ENCODE results near the gene MLKL. TPM values are rescaled to one million over a fixed set of nuclear protein-coding genes. Genes with fewer than 3 reads are reported as not detected.

Gene MLKL
- total and polyA plus RNA-seq, 2 of the 13 experiments (the other 11 are each of a cell fraction or from before 2014, with no cell fraction given), result 6.4 to 10.7 TPM

- TF ChIP-seq EEA1 (CRISPR knock-in tag; IDR thresholded peaks at IDR 0.05; ENCODE audit: borderline replicate concordance) (no peak), ZNF329 (CRISPR knock-in tag; IDR thresholded peaks at IDR 0.05; ENCODE audit: low read depth) (no peak), KDM5A (IDR thresholded peaks at IDR 0.05; ENCODE audit: borderline replicate concordance, low read length) (peak; percentile 91; the same call in 1 of the 2 replicates), KLF11 (CRISPR knock-in tag; IDR thresholded peaks at IDR 0.05) (no peak), ZFP82 (CRISPR knock-in tag; IDR thresholded peaks at IDR 0.05; ENCODE audit: borderline replicate concordance) (no peak), MTF2 (CRISPR knock-in tag; IDR thresholded peaks at IDR 0.05; ENCODE audit: borderline replicate concordance) (0 out of 2 replicates have a peak, but pooled peaks have one; percentile 33), HNRNPH1 (optimal IDR thresholded peaks at IDR 0.05; ENCODE audit: low read depth, low read length) (no peak), GATAD1 (CRISPR knock-in tag; IDR thresholded peaks at IDR 0.05) (no peak), AGO1 (IDR thresholded peaks at IDR 0.05; ENCODE audit: low read depth, low read length, poor library complexity, severe bottlenecking) (no peak), POLR2AphosphoS5 (IDR thresholded peaks at IDR 0.05; ENCODE audit: low read depth, low read length) (no peak), PAF1 (CRISPR knock-in tag; IDR thresholded peaks at IDR 0.05) (no peak), ZNF224 (CRISPR knock-in tag; IDR thresholded peaks at IDR 0.05) (no peak), ZNF317 (CRISPR knock-in tag; IDR thresholded peaks at IDR 0.05) (no peak), YY1 (IDR thresholded peaks at IDR 0.05; ENCODE audit: insufficient read depth, insufficient replicate concordance, low read depth, low read length) (peak; percentile 34), PHF20 (CRISPR knock-in tag; IDR thresholded peaks at IDR 0.05) (no peak), TSC22D2 (CRISPR knock-in tag; IDR thresholded peaks at IDR 0.05; ENCODE audit: borderline replicate concordance) (0 out of 2 replicates have a peak, but pooled peaks have one; percentile 42), TMF1 (CRISPR knock-in tag; IDR thresholded peaks at IDR 0.05; ENCODE audit: low read depth) (no peak), ZNF619 (CRISPR knock-in tag; IDR thresholded peaks at IDR 0.05) (no peak), PTBP1 (IDR thresholded peaks at IDR 0.05; ENCODE audit: low read depth, low read length, poor library complexity, severe bottlenecking) (no peak), REST (IDR thresholded peaks at IDR 0.05; ENCODE audit: borderline replicate concordance in 1 of 2, low read depth in 1 of 2, low read length in 2 of 2) (0 out of 4 replicates have a peak, but pooled peaks of 1 of the 2 experiments have one; percentile 18), HMGXB4 (CRISPR knock-in tag; IDR thresholded peaks at IDR 0.05; ENCODE audit: borderline replicate concordance in 1 of 2, low read depth in 1 of 2) (0 out of 4 replicates have a peak, but pooled peaks of 1 of the 2 experiments have one; percentile 31), SMYD3 (CRISPR knock-in tag; IDR thresholded peaks at IDR 0.05) (no peak), ZFP36L1 (CRISPR knock-in tag; IDR thresholded peaks at IDR 0.05) (no peak), ZNF850 (CRISPR knock-in tag; conservative IDR thresholded peaks at IDR 0.05) (0 out of 2 replicates have a peak, but pooled peaks have one; percentile 20), SMAD9 (CRISPR knock-in tag; IDR thresholded peaks at IDR 0.05) (no peak), ZEB1 (IDR thresholded peaks at IDR 0.05; ENCODE audit: insufficient replicate concordance, low read depth) (no peak), ZNF570 (CRISPR knock-in tag; IDR thresholded peaks at IDR 0.05; ENCODE audit: borderline replicate concordance) (no peak)
Observed at GRCh38 chr16:74667255-74667700, 33.4 kb downstream of the MLKL start (continued).

Data from HepG2 (cell line).